GM21360 (cell line): Measurements from ENCODE around the gene SIRPB2.
"Not testable (repeated sequence)": the region's sequence is repeated elsewhere in the genome, so short reads cannot be mapped to it uniquely, and the experiment has no call there.

Experiments used
- ATAC-seq: cut with Tn5 transposase; IDR thresholded peaks from one replicate; pipeline ENCODE4 v1.9.1; 2021; ENCODE audit warnings: mild to moderate bottlenecking, moderate library complexity; ENCODE audit not compliant: unreplicated experiment

Gene SIRPB2

GRCh38 chr20:1500496-1500895 is 9.3 kb upstream of the SIRPB2 start:
- no peak for ATAC-seq

GRCh38 chr20:1499528-1500420 is 8.6 kb upstream of the SIRPB2 start:
- no peak for ATAC-seq

- ATAC-seq = not testable (repeated sequence)
These were observed 6.2 kb upstream of the SIRPB2 start for GRCh38 chr20:1497371-1497770.

GRCh38 chr20:1496930-1497329 is 5.7 kb upstream of the SIRPB2 start:
- ATAC-seq = no peak

- no peak for ATAC-seq
These were observed 3.2 kb upstream of the SIRPB2 start for GRCh38 chr20:1494436-1494835.

- no peak for ATAC-seq
These were observed 2.3 kb upstream of the SIRPB2 start for GRCh38 chr20:1493536-1493935.

- no peak for ATAC-seq
These were observed 831 bp upstream of the SIRPB2 start for GRCh38 chr20:1491860-1492642.

GRCh38 chr20:1490643-1491195 is 501 bp downstream of the SIRPB2 start:
- ATAC-seq = no peak

- no peak for ATAC-seq
These were observed 1.3 kb downstream of the SIRPB2 start for GRCh38 chr20:1489764-1490436.

GRCh38 chr20:1489325-1489724 is 1.9 kb downstream of the SIRPB2 start:
- no peak for ATAC-seq

- ATAC-seq = no peak
These were observed 4.7 kb downstream of the SIRPB2 start for GRCh38 chr20:1486566-1486965.

- ATAC-seq = no peak
These were observed 6.6 kb downstream of the SIRPB2 start for GRCh38 chr20:1484438-1485116.

- ATAC-seq = no peak
These were observed 11.2 kb downstream of the SIRPB2 start for GRCh38 chr20:1479831-1480595.

GRCh38 chr20:1478566-1478965 is 12.7 kb downstream of the SIRPB2 start:
- no peak for ATAC-seq

- ATAC-seq = no peak
These were observed 13.2 kb downstream of the SIRPB2 start for GRCh38 chr20:1477896-1478490.

GRCh38 chr20:1474817-1475603 is 16.2 kb downstream of the SIRPB2 start:
- ATAC-seq = no peak

GRCh38 chr20:1474325-1474724 is 16.9 kb downstream of the SIRPB2 start:
- no peak for ATAC-seq
